Measurements from ENCODE around the gene RUBCN. TPM values are rescaled to one million over a fixed set of nuclear protein-coding genes. Genes with fewer than 3 reads are reported as not detected.
A peak's percentile ranks its signal among the peaks of the same experiment; 100 is the strongest.
"Not testable (repeated sequence)": the region's sequence is repeated elsewhere in the genome, so short reads cannot be mapped to it uniquely, and the experiment has no call there.

Gene RUBCN
- total RNA-seq, 2 donors from 2014 or later: 20.4 to 22.1 TPM

DNA sequence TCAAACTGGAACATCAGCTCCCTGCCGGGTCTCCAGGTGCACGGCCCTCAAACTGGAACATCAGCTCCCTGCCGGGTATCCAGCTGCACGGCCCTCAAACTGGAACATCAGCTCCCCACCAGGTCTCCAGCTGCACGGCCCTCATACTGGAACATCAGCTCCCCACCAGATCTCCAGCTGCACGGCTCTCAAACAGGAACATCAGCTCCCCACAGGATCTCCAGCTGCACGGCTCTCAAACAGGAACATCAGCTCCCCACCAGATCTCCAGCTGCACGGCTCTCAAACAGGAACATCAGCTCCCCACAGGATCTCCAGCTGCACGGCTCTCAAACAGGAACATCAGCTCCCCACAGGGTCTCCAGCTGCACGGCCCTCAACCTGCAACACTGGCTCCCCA, 99.1 kb downstream of the RUBCN start:
- ATAC-seq; DNase-seq; intact Hi-C loops (cut with DNase I, micrococcal nuclease): not testable (repeated sequence)

DNA sequence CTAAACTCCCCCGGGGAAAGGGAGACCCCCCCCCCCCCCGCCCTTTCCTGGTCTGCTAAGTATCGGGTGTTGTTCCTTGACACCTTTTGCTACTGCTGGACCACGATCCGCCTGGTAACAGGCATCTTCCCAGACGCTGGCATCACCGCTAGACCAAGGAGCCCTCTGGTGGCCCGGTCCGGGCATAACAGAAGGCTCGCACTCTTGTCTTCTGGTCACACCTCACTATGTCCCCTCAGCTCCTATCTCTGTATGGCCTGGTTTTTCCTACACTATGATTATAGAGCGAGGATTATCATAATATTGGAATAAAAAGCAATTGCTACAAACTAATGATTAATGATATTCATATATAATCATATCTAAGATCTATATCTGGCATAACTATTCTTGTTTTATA, 104.7 kb downstream of the RUBCN start:
- intact Hi-C loops (cut with DNase I, micrococcal nuclease); ATAC-seq: not testable (repeated sequence)
- DNase-seq: peak in 1 of 2 donors; percentile 29

DNA sequence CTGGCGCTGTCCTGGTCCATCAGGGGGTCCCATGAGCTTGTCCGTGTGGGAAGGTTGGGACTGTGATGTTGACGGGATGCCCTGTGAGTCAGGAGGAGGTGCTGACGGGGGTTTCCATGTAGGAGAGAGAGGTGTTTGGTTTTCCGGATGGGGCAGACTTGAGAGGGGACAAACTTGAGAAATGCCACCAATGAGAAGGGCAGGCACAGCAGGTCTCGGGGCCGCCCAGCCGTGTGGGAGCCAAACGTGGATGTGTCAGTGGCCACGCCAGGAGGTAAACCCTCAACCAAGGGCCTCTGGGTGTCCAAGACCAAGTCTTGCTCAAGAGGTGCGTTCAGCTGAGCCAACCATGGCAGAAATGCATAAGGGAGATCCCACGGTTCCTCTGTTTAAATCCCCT, 105.9 kb downstream of the RUBCN start:
- intact Hi-C loops (cut with DNase I, micrococcal nuclease); ATAC-seq: not testable (repeated sequence)

DNA sequence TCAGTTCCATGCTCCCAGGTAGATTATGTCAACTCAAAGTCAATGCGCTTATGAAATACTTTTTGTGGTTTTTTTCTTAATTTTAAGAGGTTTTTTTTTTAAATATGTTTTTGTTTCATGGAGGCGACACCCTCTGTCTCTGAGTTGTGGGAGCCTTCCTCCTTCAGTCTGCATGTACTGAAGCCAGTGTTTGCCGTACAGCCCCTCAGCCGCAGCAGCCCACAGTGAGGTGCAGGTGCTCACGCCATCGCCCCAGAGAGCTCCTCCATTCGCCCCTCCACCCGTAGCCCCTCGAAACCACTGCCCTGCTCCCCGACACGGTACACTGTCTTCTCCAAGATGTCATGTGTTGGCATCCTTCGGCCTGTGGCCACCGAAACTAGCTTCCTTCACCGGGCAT, 107.4 kb downstream of the RUBCN start:
- ATAC-seq; intact Hi-C loops (cut with DNase I, micrococcal nuclease); DNase-seq: not testable (repeated sequence)

More for the DNA sequence above, 105.9 kb downstream of the RUBCN start:
- DNase-seq: not testable (repeated sequence)

DNA sequence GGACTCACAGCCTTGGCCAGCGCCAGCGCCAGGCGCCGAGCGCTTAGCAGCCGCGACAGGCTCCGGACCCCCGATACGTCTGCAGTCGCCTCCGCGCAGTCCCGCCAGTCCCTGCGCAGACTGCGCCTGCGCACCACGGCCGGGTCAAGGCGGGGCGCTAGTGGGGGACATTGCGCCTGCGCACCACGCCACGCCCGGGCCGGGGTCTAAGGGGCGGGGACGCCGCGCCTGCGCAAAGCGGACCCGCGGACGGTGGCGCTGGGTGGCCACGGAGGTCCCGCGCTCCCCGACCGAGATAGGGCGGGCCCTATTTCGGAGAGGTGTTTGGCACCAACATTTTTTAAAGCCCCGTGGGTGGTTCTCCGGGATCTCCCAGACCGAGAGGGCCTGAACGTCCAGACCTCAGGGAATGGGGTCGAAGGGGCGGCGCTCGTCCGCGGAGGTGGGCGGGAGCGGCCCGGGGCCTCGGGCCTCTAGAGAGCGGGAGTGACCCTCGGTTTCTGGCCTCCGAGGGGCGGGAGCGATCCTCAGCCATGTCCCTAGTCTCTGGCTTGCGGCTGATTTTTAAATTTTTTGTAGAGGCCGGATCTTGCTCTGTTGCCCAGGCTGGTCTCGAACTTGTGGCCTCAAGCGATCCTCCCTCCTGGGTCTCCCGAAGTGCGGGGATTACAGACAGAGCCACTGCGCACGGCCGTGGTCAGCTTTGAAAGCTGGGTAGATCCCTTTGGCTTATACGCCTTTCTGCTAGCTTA, 108.8 kb downstream of the RUBCN start:
- peak; percentile 82 for ATAC-seq
- DNase-seq: peak; percentile 81 to 93
- intact Hi-C loops (cut with DNase I, micrococcal nuclease): not testable (repeated sequence)

DNA sequence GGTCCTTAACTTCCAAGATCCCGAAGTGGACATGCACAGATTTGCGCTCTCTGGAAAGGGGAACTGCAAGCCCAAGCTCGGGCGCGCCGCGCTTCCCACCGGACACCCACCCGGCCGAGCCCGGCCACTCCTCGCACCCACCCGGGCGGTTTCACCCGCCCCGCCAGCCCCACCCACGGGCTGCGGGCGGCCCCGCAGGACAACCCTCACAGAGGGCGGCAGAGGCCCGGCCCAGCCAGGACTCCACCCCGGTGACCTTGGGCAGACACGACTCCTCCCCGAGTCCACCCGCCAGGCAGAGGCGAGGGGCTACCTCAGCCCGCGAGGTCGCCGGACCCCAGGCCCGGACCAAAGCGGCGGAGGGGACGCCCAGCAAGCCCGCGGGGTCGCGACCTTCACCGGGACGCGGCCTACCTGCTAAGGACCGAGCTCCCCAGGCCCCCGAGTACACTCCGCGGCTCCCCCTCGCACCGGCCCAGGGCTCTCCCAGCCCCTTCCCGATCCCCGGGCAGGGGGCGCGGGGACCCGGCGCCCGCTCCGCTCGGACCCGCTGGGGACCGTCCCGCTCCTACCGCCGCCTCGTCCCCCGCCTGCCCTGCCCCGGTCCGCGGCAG, 109.4 kb downstream of the RUBCN start:
- ATAC-seq (peak; percentile 88), DNase-seq (peak; percentile 23 to 51)
- intact Hi-C loops (cut with DNase I, micrococcal nuclease): not testable (repeated sequence)

DNA sequence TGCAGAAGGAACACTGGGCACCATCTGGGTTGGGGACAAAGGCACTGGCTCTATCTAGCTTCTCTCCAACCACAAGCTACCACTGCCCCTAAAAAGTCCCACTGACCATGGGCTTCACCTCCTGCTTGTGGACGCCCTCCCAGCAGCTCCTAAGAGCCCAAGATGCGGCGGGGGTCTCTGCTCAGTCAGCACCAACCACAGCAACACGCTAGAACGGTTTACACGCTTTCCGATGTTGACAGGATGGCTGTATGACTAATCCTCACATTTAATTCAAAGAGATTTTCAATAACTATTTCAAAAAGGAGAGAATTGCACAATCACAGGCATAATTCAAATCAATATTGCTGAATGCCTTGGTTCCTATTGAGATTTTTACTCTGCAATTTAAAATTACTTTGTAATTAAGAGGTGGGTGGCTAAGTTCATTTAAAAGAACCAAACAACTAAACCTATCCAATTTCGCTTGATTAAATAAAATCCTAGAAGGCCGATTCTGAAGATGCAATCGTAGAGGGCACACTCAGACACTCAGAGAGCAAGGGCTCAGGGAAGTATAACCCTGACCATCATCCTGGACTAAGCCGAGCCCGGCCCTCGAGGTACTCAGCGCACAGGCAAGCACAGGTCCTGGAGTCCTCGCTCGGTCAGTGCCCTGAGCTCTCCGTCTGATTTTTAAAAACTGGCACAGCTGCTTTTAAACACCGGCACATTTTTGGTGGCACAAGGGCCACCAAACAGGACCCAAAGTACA, 110.1 kb downstream of the RUBCN start:
- DNase-seq; intact Hi-C loops (cut with DNase I, micrococcal nuclease): not testable (repeated sequence)
- peak; percentile 54 for ATAC-seq

DNA sequence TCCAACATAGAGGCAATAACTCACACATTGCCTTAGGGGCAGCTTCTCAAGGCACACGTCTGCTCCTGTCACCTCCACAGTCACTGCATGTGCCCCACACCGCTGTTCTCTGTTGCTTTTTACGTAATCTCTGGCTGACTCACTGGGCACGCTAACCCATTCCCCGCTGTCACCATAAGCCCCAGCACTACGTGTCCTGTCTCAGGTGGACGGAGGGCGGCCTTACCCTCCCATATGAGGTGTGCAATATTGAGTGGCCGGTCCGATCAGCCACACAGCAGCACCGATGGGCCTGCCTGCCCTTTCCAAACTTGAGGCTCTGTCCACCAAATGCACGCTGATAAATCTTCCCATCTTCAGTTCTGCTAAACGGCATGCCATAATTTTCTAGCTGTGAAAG, 115.2 kb downstream of the RUBCN start:
- DNase-seq; ATAC-seq; intact Hi-C loops (cut with DNase I, micrococcal nuclease): not testable (repeated sequence)

Other genes starting within 250 kb of the RUBCN start
- gene BDH1, start 180.9 kb downstream of the RUBCN start, total RNA-seq: 100 to 1,000 TPM; 161 to 208 TPM
- 10 to 100 TPM; 32.6 to 37.5 TPM for gene FYTTD1, start 13.0 kb upstream of the RUBCN start, total RNA-seq
- 10 to 100 TPM; 27.3 to 43.6 TPM for gene LRCH3, start 54.4 kb upstream of the RUBCN start, total RNA-seq
- gene RPL35A, start 213.3 kb upstream of the RUBCN start, total RNA-seq: 100 to 1,000 TPM; 557 to 639 TPM
- 1 to 10 TPM; 5.4 TPM for gene LMLN, start 223.3 kb upstream of the RUBCN start, total RNA-seq